ENCODE measurements around the gene RTF1.

RTF1 gene

DNA sequence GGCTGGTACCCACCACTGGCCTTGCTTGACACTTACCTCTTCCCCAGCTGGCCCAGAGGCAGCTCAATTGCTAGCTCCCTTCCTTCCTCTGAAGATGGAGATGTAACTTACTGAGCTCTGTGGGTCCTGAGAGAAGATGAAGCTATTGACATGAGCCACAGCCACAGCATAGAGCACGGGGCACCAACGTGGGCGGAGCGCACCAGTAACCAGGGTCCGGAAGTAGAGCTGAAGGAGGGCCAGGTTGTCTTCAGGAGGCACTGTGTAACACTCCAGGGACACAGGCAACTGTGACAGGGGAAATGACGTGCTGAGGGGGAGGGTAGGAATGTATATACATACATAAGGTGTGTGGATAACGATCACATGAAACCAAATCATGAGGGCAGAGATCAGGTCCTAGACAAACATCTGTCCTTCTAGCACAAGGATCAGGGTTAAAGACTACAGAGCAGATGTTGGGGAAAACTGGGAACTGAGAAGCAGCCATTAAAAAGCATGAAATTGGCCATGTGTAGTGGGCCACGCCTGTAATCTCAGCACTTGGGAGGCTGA, 101.1 kb downstream of the RTF1 start:
- Mint-ChIP-seq H3K4me1 (peaks cover 8% of the 10 kb centered on the region), H3K4me3 (no peak overlapping the region), H3K27ac (no peak overlapping the region), H3K27me3 (ENCODE audit: low read depth) (peaks cover 35% of the 10 kb centered on the region), H3K9me3 (no peaks in the 10 kb centered on the region), H3K36me3 (ENCODE audit: low read depth) (peaks cover 30% of the 10 kb centered on the region)
- TF ChIP-seq, protein P1, sequence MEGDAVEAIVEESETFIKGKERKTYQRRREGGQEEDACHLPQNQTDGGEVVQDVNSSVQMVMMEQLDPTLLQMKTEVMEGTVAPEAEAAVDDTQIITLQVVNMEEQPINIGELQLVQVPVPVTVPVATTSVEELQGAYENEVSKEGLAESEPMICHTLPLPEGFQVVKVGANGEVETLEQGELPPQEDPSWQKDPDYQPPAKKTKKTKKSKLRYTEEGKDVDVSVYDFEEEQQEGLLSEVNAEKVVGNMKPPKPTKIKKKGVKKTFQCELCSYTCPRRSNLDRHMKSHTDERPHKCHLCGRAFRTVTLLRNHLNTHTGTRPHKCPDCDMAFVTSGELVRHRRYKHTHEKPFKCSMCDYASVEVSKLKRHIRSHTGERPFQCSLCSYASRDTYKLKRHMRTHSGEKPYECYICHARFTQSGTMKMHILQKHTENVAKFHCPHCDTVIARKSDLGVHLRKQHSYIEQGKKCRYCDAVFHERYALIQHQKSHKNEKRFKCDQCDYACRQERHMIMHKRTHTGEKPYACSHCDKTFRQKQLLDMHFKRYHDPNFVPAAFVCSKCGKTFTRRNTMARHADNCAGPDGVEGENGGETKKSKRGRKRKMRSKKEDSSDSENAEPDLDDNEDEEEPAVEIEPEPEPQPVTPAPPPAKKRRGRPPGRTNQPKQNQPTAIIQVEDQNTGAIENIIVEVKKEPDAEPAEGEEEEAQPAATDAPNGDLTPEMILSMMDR (IDR thresholded peaks at IDR 0.05; ENCODE audit: unreplicated experiment in 3 of 3) = no peak

DNA sequence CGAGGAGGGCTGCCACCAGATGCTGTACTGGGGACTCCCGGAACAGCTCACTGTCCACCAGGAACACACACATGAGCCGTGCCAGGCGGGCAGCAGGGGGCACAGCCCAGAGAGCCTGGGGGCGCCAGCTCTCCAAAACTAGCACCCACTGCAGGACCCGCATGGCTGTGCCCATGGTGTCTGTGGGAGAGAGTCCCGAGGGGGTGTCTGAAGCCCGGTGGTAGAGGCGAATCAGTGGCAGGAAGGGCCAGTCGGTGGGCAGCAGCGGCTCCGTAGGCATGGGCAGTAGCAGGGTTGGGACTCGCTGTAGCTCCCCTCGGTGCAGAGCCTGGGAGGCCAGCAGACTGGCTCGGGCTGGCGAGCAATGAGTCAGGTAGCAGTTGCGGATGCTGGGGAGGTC, 103.7 kb downstream of the RTF1 start:
- Mint-ChIP-seq H3K4me3 (no peak overlapping the region), H3K4me1 (no peaks in the 10 kb centered on the region), H3K27ac (no peak overlapping the region), H3K36me3 (ENCODE audit: low read depth) (peaks cover 34% of the 10 kb centered on the region), H3K9me3 (no peaks in the 10 kb centered on the region), H3K27me3 (ENCODE audit: low read depth) (peaks cover 11% of the 10 kb centered on the region)
- TF ChIP-seq, protein P1 (IDR thresholded peaks at IDR 0.05; ENCODE audit: unreplicated experiment in 3 of 3) = no peak

DNA sequence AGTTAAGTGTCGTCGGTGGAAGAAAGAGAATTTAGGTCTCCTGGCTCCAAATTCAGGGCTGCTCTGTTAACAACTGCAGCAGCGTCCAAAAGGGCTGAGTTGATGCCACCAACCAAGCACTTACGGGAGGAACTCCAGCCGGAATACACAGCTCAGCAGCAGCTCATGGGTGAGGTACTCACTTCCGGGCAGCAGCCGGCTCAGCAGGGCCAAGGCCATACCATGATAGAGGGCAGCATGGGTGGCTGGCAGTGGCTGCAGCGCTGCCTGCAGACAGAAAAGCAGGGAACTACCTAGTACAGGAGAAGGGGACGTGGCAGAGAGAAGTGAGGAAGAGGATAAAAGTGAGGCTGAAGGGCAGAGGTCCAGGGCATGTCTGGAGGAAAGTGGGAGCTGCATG, 104.7 kb downstream of the RTF1 start:
- Mint-ChIP-seq H3K4me3 (no peak overlapping the region), H3K9me3 (no peaks in the 10 kb centered on the region), H3K36me3 (ENCODE audit: low read depth) (peaks cover 35% of the 10 kb centered on the region), H3K4me1 (no peaks in the 10 kb centered on the region), H3K27me3 (ENCODE audit: low read depth) (peaks cover 9% of the 10 kb centered on the region), H3K27ac (no peak overlapping the region)
- TF ChIP-seq, protein P1 (IDR thresholded peaks at IDR 0.05; ENCODE audit: unreplicated experiment in 3 of 3) = no peak

DNA sequence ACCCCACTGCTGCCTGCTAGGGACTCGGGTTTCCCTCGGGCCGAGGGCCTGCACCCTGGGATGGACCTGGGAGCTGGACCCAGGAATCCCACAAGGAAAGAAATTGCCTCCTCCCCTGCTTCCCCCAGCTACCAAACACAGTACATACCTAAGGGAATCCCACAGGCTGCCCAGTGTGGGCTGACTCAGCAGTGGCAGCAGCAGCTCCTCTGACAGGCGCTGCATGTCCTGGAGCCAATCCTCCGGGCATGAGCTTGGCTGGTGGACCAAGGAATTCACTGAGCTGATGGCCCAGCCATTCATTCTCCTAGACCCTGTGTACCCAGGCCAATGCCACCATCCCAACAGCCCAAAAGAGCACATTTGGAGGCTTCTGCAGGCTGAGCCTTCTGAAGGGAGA, 106.2 kb downstream of the RTF1 start:
- Mint-ChIP-seq H3K27me3 (ENCODE audit: low read depth) (no peaks in the 10 kb centered on the region), H3K36me3 (ENCODE audit: low read depth) (peaks cover 29% of the 10 kb centered on the region), H3K4me1 (no peaks in the 10 kb centered on the region), H3K4me3 (no peak overlapping the region), H3K9me3 (no peaks in the 10 kb centered on the region), H3K27ac (no peak overlapping the region)
- TF ChIP-seq, protein P1 (IDR thresholded peaks at IDR 0.05; ENCODE audit: unreplicated experiment in 3 of 3) = no peak

DNA sequence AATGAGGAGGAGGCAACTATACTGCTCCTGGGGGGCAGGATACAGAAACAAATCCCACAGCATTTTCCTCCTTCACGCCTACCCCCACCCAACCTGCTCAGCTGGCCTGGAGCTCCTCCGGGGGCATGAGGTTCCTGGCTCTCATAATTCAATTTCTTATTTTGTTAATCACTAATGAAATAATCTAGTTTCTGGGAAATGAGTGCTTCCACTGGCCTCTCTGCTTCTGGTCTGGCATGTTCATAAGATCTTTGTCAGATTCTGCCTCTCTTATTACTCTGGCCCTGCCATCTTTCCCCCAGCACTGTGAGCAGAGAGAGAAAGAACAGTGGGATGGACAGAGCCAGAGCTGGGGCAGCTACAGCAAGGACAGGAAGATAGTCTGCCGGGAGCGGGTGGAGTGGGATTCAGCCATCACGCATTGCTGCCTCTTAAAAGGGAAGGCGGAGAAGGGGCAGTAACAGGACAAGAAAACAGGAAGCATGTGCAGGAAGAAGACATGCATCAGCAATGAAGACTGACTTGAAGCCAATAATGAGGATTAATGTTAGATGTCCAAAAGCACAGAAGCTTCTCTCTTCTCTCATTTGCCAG, 113.6 kb downstream of the RTF1 start:
- H3K27ac Mint-ChIP-seq = no peak overlapping the region
- TF ChIP-seq, protein P1 (IDR thresholded peaks at IDR 0.05; ENCODE audit: unreplicated experiment in 3 of 3) = no peak
- no peaks in the 10 kb centered on the region for H3K27me3 Mint-ChIP-seq (ENCODE audit: low read depth)
- no peaks in the 10 kb centered on the region for H3K9me3 Mint-ChIP-seq
- no peak overlapping the region for H3K4me3 Mint-ChIP-seq
- no peaks in the 10 kb centered on the region for H3K4me1 Mint-ChIP-seq
- H3K36me3 Mint-ChIP-seq (ENCODE audit: low read depth) = peaks cover 48% of the 10 kb centered on the region
